HepG2 (cell line): Measurements from ENCODE around the gene SLC25A10. TPM values are rescaled to one million over a fixed set of nuclear protein-coding genes. Genes with fewer than 3 reads are reported as not detected.

Source experiments
- ARID4A ChIP-seq: sonication (generic); formaldehyde crosslinking; IDR thresholded peaks from 2 replicates; pipeline ENCODE4 v1.5.0; 2020; ENCODE audit warnings: mild to moderate bottlenecking, missing genetic modification reagents, borderline replicate concordance
- ARNTL ChIP-seq: sonication (generic); formaldehyde crosslinking; IDR thresholded peaks from 2 replicates; pipeline ENCODE4 v1.4.0; 2020; ENCODE audit warnings: mild to moderate bottlenecking, missing genetic modification reagents
- CBX2 ChIP-seq, 2 experiments: fragments of 200-600 bp in 1 of 2; sonication (generic); formaldehyde crosslinking in 1 of 2; IDR thresholded peaks; 2 replicates each; pipeline versions ENCODE4 v1.7.0 to v1.8.1; 2018 to 2022; ENCODE audit warnings: low read depth in 2 of 2, low read length in 1 of 2, mild to moderate bottlenecking in 1 of 2, missing genetic modification reagents in 1 of 2
- KLF9 ChIP-seq: IDR thresholded peaks from 2 replicates; pipeline ENCODE4 v1.6.1; 2016; ENCODE audit warnings: low read depth
- MAZ ChIP-seq, 2 experiments: sonication (generic) in 1 of 2; formaldehyde crosslinking in 1 of 2; IDR thresholded peaks; 2 replicates each; pipeline versions ENCODE4 v1.5.0 to v1.6.1; 2012 to 2020; ENCODE audit warnings: low read depth in 2 of 2, mild to moderate bottlenecking in 2 of 2, borderline replicate concordance in 1 of 2, improper control_type of control experiment in 1 of 2, low read length in 1 of 2, missing genetic modification reagents in 1 of 2, moderate library complexity in 1 of 2
- NFE2L1 ChIP-seq: sonication (generic); formaldehyde crosslinking; IDR thresholded peaks from 2 replicates; pipeline ENCODE4 v1.4.0; 2020; ENCODE audit warnings: missing genetic modification reagents, mild to moderate bottlenecking, borderline replicate concordance
- NKX3-1 ChIP-seq: sonication (generic); formaldehyde crosslinking; IDR thresholded peaks from 2 replicates; pipeline ENCODE4 v1.5.0; 2020; ENCODE audit warnings: missing genetic modification reagents
- THAP7 ChIP-seq: sonication (generic); formaldehyde crosslinking; IDR thresholded peaks from 2 replicates; pipeline ENCODE4 v1.8.1; 2023; ENCODE audit warnings: mild to moderate bottlenecking, missing genetic modification reagents
- ZBTB7B ChIP-seq: sonication (generic); formaldehyde crosslinking; IDR thresholded peaks from 2 replicates; pipeline ENCODE4 v1.4.0; 2020; ENCODE audit warnings: missing genetic modification reagents
- ZNF432 ChIP-seq: sonication (generic); formaldehyde crosslinking; IDR thresholded peaks from 2 replicates; pipeline ENCODE4 v1.5.0; 2020; ENCODE audit warnings: missing genetic modification reagents, mild to moderate bottlenecking, borderline replicate concordance
- ZNF44 ChIP-seq: sonication (generic); formaldehyde crosslinking; IDR thresholded peaks from 2 replicates; pipeline ENCODE4 v1.5.1; 2020; ENCODE audit warnings: mild to moderate bottlenecking, missing genetic modification reagents
- ZNF530 ChIP-seq: sonication (generic); formaldehyde crosslinking; IDR thresholded peaks from 2 replicates; pipeline ENCODE4 v1.5.0; 2020; ENCODE audit warnings: low read depth, mild to moderate bottlenecking, missing genetic modification reagents
- ZNF605 ChIP-seq: sonication (generic); formaldehyde crosslinking; IDR thresholded peaks from 2 replicates; pipeline ENCODE4 v1.8.0; 2022; ENCODE audit warnings: mild to moderate bottlenecking, missing genetic modification reagents
- polyA plus RNA-seq, 8 experiments: library from polyadenylated mRNA; depleted of rRNA in 3 of 8; stranded (reverse) in 7 of 8; unstranded in 1 of 8; fragments of >200 nt; fragmentation: Illumina TruSeq in 4 of 8; extraction: Trizol in 4 of 8; gene quantifications; 2 replicates each; pipeline versions ENCODE4 v1.2.1 to v1.2.3, GENCODE V29; 2011 to 2016; ENCODE audit warnings: low read depth in 4 of 8, missing spikeins in 1 of 8, mixed read lengths in 1 of 8; ENCODE audit not compliant: insufficient read depth in 1 of 8
- total RNA-seq, 5 experiments: library from RNA; depleted of rRNA; stranded (reverse); fragments of >200 nt; fragmentation: Illumina TruSeq; extraction: Trizol; gene quantifications; 2 replicates each; pipeline ENCODE4 v1.2.3, GENCODE V29; 2016; ENCODE audit warnings: low read depth in 1 of 5
- TF ChIP-seq, protein P1 (sequence below): sonication (generic); formaldehyde crosslinking; IDR thresholded peaks from 2 replicates; pipeline ENCODE4 v1.8.1; 2023; ENCODE audit warnings: mild to moderate bottlenecking, inconsistent platforms, moderate library complexity, missing genetic modification reagents, borderline replicate concordance
- TF ChIP-seq, protein P2 (sequence below): sonication (generic); formaldehyde crosslinking; IDR thresholded peaks from 2 replicates; pipeline ENCODE4 v1.4.0; 2020; ENCODE audit warnings: missing genetic modification reagents

SLC25A10 gene
- total and polyA plus RNA-seq, 2 of the 13 experiments (the other 11 are each of a cell fraction or from before 2014, with no cell fraction given), result 46.5 to 140 TPM

GRCh38 chr17:81727324-81728031, 15.4 kb downstream of the SLC25A10 start (continued):
- TF ChIP-seq, protein P1, sequence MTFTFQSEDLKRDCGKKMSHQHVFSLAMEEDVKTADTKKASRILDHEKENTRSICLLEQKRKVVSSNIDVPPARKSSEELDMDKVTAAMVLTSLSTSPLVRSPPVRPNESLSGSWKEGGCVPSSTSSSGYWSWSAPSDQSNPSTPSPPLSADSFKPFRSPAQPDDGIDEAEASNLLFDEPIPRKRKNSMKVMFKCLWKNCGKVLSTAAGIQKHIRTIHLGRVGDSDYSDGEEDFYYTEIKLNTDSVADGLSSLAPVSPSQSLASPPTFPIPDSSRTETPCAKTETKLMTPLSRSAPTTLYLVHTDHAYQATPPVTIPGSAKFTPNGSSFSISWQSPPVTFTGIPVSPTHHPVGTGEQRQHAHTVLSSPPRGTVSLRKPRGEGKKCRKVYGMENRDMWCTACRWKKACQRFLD (CRISPR knock-in tag), result peak; percentile 98
- TF ChIP-seq CBX2 (IDR thresholded peaks at IDR 0.05; ENCODE audit: low read depth, low read length), result no peak
- no peak for TF ChIP-seq CBX2 (CRISPR knock-in tag; IDR thresholded peaks at IDR 0.05; ENCODE audit: low read depth)
- peak; percentile 78; the same call in 1 of the 2 replicates for TF ChIP-seq ARID4A (CRISPR knock-in tag)
- TF ChIP-seq ZNF530, result peak; percentile 91; the same call in 1 of the 2 replicates
- peak; percentile 100 for TF ChIP-seq NKX3-1
- TF ChIP-seq THAP7 (CRISPR knock-in tag), result peak; percentile 96; the same call in 1 of the 2 replicates
- TF ChIP-seq ARNTL, result peak; percentile 75
- TF ChIP-seq, protein P2, sequence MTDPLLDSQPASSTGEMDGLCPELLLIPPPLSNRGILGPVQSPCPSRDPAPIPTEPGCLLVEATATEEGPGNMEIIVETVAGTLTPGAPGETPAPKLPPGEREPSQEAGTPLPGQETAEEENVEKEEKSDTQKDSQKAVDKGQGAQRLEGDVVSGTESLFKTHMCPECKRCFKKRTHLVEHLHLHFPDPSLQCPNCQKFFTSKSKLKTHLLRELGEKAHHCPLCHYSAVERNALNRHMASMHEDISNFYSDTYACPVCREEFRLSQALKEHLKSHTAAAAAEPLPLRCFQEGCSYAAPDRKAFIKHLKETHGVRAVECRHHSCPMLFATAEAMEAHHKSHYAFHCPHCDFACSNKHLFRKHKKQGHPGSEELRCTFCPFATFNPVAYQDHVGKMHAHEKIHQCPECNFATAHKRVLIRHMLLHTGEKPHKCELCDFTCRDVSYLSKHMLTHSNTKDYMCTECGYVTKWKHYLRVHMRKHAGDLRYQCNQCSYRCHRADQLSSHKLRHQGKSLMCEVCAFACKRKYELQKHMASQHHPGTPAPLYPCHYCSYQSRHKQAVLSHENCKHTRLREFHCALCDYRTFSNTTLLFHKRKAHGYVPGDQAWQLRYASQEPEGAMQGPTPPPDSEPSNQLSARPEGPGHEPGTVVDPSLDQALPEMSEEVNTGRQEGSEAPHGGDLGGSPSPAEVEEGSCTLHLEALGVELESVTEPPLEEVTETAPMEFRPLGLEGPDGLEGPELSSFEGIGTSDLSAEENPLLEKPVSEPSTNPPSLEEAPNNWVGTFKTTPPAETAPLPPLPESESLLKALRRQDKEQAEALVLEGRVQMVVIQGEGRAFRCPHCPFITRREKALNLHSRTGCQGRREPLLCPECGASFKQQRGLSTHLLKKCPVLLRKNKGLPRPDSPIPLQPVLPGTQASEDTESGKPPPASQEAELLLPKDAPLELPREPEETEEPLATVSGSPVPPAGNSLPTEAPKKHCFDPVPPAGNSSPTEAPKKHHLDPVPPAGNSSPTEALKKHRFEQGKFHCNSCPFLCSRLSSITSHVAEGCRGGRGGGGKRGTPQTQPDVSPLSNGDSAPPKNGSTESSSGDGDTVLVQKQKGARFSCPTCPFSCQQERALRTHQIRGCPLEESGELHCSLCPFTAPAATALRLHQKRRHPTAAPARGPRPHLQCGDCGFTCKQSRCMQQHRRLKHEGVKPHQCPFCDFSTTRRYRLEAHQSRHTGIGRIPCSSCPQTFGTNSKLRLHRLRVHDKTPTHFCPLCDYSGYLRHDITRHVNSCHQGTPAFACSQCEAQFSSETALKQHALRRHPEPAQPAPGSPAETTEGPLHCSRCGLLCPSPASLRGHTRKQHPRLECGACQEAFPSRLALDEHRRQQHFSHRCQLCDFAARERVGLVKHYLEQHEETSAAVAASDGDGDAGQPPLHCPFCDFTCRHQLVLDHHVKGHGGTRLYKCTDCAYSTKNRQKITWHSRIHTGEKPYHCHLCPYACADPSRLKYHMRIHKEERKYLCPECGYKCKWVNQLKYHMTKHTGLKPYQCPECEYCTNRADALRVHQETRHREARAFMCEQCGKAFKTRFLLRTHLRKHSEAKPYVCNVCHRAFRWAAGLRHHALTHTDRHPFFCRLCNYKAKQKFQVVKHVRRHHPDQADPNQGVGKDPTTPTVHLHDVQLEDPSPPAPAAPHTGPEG (CRISPR knock-in tag), result peak; percentile 94; the same call in 1 of the 2 replicates
- TF ChIP-seq ZNF432 (CRISPR knock-in tag), result 0 out of 2 replicates have a peak, but pooled peaks have one; percentile 89
- TF ChIP-seq KLF9 (CRISPR knock-in tag), result peak; percentile 82
- TF ChIP-seq MAZ (IDR thresholded peaks at IDR 0.05; ENCODE audit: borderline replicate concordance, low read depth, low read length), result peak; percentile 35; the same call in 1 of the 2 replicates
- TF ChIP-seq MAZ (CRISPR knock-in tag; IDR thresholded peaks at IDR 0.05; ENCODE audit: low read depth), result peak; percentile 81
- peak; percentile 99 for TF ChIP-seq ZNF605 (CRISPR knock-in tag)
- peak; percentile 93; the same call in 1 of the 2 replicates for TF ChIP-seq NFE2L1 (CRISPR knock-in tag)
- peak; percentile 98 for TF ChIP-seq ZNF44 (CRISPR knock-in tag)
- peak; percentile 59; the same call in 1 of the 2 replicates for TF ChIP-seq ZBTB7B
